Liver (tissue), 3 donors: ENCODE results near the gene RIOK1.

Experiments used
- CTCF ChIP-seq: fragments of 150-350 bp; IDR thresholded peaks from 2 replicates; pipeline ENCODE4 v1.5.1; 2017; ENCODE audit warnings: improper control_type of control experiment, low read depth, low read length; ENCODE audit not compliant: missing input control
- EGR1 ChIP-seq, 2 donors: IDR thresholded peaks; 2 replicates each; pipeline ENCODE4 v1.6.1; 2016 to 2018; ENCODE audit warnings: antibody characterized with exemption in 2 of 2, low read depth in 2 of 2
- FOXA1 ChIP-seq: IDR thresholded peaks from 2 replicates; pipeline ENCODE4 v1.6.1; 2016; ENCODE audit warnings: antibody characterized with exemption
- GABPA ChIP-seq, 2 donors: IDR thresholded peaks in 1 of 2; conservative IDR thresholded peaks in 1 of 2; 2 replicates each; pipeline ENCODE4 v1.6.1; 2016; ENCODE audit warnings: antibody characterized with exemption in 2 of 2, mild to moderate bottlenecking in 1 of 2, moderate library complexity in 1 of 2
- HNF4G ChIP-seq: IDR thresholded peaks from 2 replicates; pipeline ENCODE4 v1.6.1; 2016; ENCODE audit warnings: antibody characterized with exemption
- JUND ChIP-seq, 2 donors: IDR thresholded peaks; 2 replicates each; pipeline ENCODE4 v1.6.1; 2016; ENCODE audit warnings: antibody characterized with exemption in 2 of 2
- NR2F2 ChIP-seq: IDR thresholded peaks from 2 replicates; pipeline ENCODE4 v1.6.1; 2016; ENCODE audit warnings: antibody characterized with exemption
- RAD21 ChIP-seq, 2 donors: IDR thresholded peaks; 2 replicates each; pipeline ENCODE4 v1.6.1; 2016; ENCODE audit warnings: antibody characterized with exemption in 2 of 2, mild to moderate bottlenecking in 2 of 2
- REST ChIP-seq: IDR thresholded peaks from 2 replicates; pipeline ENCODE4 v1.6.1; 2016; ENCODE audit warnings: antibody characterized with exemption, mild to moderate bottlenecking
- SP1 ChIP-seq: IDR thresholded peaks from 2 replicates; pipeline ENCODE4 v1.6.1; 2018; ENCODE audit warnings: antibody characterized with exemption, mild to moderate bottlenecking
- TAF1 ChIP-seq: conservative IDR thresholded peaks from 2 replicates; pipeline ENCODE4 v1.6.1; 2016; ENCODE audit warnings: antibody characterized with exemption, mild to moderate bottlenecking
- YY1 ChIP-seq: IDR thresholded peaks from 2 replicates; pipeline ENCODE4 v1.6.1; 2016; ENCODE audit warnings: antibody characterized with exemption, mild to moderate bottlenecking
- TF ChIP-seq, protein P1 (sequence below): IDR thresholded peaks from 2 replicates; pipeline ENCODE4 v1.6.1; 2016; ENCODE audit warnings: antibody characterized with exemption
- TF ChIP-seq, protein P2 (sequence below): IDR thresholded peaks from 2 replicates; pipeline ENCODE4 v1.6.1; 2016; ENCODE audit warnings: antibody characterized with exemption
- donor health status: healthy.
- donor health status: healthy.

GRCh38 chr6:7426447-7427169, 37.0 kb downstream of the RIOK1 start:
- TF ChIP-seq REST (no peak), CTCF (no peak), NR2F2 (no peak), FOXA1 (no peak), EGR1 (IDR thresholded peaks at IDR 0.05; ENCODE audit: low read depth in 2 of 2) (no peak), RAD21 (IDR thresholded peaks at IDR 0.05) (no peak), JUND (IDR thresholded peaks at IDR 0.05) (no peak), SP1 (no peak), GABPA (IDR thresholded peaks at IDR 0.05 in 1 of 2, conservative IDR thresholded peaks at IDR 0.05 in 1 of 2) (no peak), TAF1 (no peak), HNF4G (no peak), YY1 (no peak)
- TF ChIP-seq, protein P1, sequence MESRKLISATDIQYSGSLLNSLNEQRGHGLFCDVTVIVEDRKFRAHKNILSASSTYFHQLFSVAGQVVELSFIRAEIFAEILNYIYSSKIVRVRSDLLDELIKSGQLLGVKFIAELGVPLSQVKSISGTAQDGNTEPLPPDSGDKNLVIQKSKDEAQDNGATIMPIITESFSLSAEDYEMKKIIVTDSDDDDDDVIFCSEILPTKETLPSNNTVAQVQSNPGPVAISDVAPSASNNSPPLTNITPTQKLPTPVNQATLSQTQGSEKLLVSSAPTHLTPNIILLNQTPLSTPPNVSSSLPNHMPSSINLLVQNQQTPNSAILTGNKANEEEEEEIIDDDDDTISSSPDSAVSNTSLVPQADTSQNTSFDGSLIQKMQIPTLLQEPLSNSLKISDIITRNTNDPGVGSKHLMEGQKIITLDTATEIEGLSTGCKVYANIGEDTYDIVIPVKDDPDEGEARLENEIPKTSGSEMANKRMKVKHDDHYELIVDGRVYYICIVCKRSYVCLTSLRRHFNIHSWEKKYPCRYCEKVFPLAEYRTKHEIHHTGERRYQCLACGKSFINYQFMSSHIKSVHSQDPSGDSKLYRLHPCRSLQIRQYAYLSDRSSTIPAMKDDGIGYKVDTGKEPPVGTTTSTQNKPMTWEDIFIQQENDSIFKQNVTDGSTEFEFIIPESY, result no peak
- TF ChIP-seq, protein P2, sequence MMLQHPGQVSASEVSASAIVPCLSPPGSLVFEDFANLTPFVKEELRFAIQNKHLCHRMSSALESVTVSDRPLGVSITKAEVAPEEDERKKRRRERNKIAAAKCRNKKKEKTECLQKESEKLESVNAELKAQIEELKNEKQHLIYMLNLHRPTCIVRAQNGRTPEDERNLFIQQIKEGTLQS, result no peak
